Heart right ventricle (tissue), 16 donors: ENCODE results near the gene DNAJC4. TPM values are rescaled to one million over a fixed set of nuclear protein-coding genes. Genes with fewer than 3 reads are reported as not detected.

Experiments used
- ATAC-seq, 8 donors: fragments of 200-7000 bp; cut with Tn5 transposase; one replicate each; pipeline ENCODE4 v1.9.1; 2020; ENCODE audit warnings: mild to moderate bottlenecking in 8 of 8, moderate library complexity in 8 of 8, moderate number of reproducible peaks in 1 of 8
- DNase-seq, 2 donors: peaks; one replicate each; pipeline ENCODE4 v3.0.0-alpha.2; 2020
- H3K27ac ChIP-seq, 10 donors: fragments of 200-600 bp; sonication (generic) in 2 of 10; one replicate each; pipeline versions ENCODE4 v1.5.0 to v1.8.0; 2020 to 2022; ENCODE audit warnings: mild to moderate bottlenecking in 3 of 10
- H3K27me3 ChIP-seq, 7 donors: fragments of 200-600 bp; one replicate each; pipeline ENCODE4 v1.8.0; 2021 to 2022; ENCODE audit warnings: mild to moderate bottlenecking in 2 of 7
- H3K36me3 ChIP-seq, 9 donors: fragments of 200-600 bp; sonication (generic) in 1 of 9; one replicate each; pipeline versions ENCODE4 v1.5.0 to v1.8.0; 2020 to 2022; ENCODE audit warnings: mild to moderate bottlenecking in 2 of 9
- H3K4me1 ChIP-seq, 9 donors: fragments of 200-600 bp; sonication (generic) in 1 of 9; one replicate each; pipeline versions ENCODE4 v1.5.0 to v1.8.0; 2020 to 2022; ENCODE audit warnings: mild to moderate bottlenecking in 4 of 9
- H3K4me3 ChIP-seq, 10 donors: fragments of 200-600 bp; sonication (generic) in 2 of 10; one replicate each; pipeline versions ENCODE4 v1.5.0 to v1.8.0; 2020 to 2022; ENCODE audit warnings: mild to moderate bottlenecking in 7 of 10, moderate library complexity in 2 of 10
- H3K9me3 ChIP-seq, 11 donors: fragments of 200-600 bp in 10 of 11; sonication (generic) in 2 of 11; one replicate each; pipeline versions ENCODE4 v1.5.0 to v1.8.0; 2013 to 2022; ENCODE audit warnings: mild to moderate bottlenecking in 2 of 11, control low read depth in 1 of 11, moderate library complexity in 1 of 11
- CTCF ChIP-seq, 9 donors: fragments of 200-600 bp; sonication (generic) in 2 of 9; IDR thresholded peaks; one replicate each; pipeline versions ENCODE4 v1.5.0 to v1.8.0; 2021 to 2022; ENCODE audit warnings: antibody characterized with exemption in 9 of 9, mild to moderate bottlenecking in 5 of 9, moderate library complexity in 1 of 9
- WGBS, 2 donors: extraction: QIAGEN DNeasy Blood & Tissue Kit; methylation state at CpG; one replicate each; pipeline ENCODE4 v1.1.7; 2013; ENCODE audit warnings: inconsistent platforms in 1 of 2; 5-methylcytosine and 5-hydroxymethylcytosine counted together
- intact Hi-C, 10 donors: fragments of 100-400 bp; cut with DNase I; formaldehyde crosslinking; loops; one replicate each; pipeline versions ENCODE4 v1.11.1 to v1.14.2; 2022
- polyA plus RNA-seq, 2 donors: library from polyadenylated mRNA; stranded (reverse); fragments of 200-250 nt; gene quantifications; one replicate each; pipeline ENCODE4 v1.2.3, GENCODE V29; 2013
- total RNA-seq, 10 donors: library from RNA; stranded (reverse); fragmentation: NEBNext Ultra II Directional in 3 of 10; extraction: Animal tissue kit (Norgen Biotek cat#: 25700) in 3 of 10; gene quantifications; one replicate each; pipeline versions ENCODE4 v1.2.1 to v1.2.4, GENCODE V29; 2021 to 2023
- donor health status: Arrhythmogenic right ventricular cardiomyopathy.
- donor health status: ischemic (EF 13 %, LVEDD 7.1; RV severe dilation, severe dysfunction).
- donor health status: healthy with polysubstance abuse.
- donor health status: DM: no; HTN: yes; CAD: no.
- donor health status: DM: no; HTN: no; CAD: no.
- donor health status: ischemic (EF 25% LVEDD 6.9; RV normal size, moderate dysfunction).
- donor health status: ischemic (EF 25% LVEDD 5.7; RV mildly dilated, moderate dysfunction).
- donor health status: healthy.
- donor health status: DM: yes; HTN: yes; CAD: no.
- donor health status: Ischemic cardiomyopathy.
- donor health status: ischemic (EF 35%, LVEDD 5.7; RV mildly dilated, moderate dysfunction).
- donor health status: nonischemic (EF 11% LVEDD 7.7; RV severe dilation, severe dysfunction).
- donor health status: DM: yes; HTN: yes; CAD: no.
- donor health status: PGD.
- donor health status: ischemic (EF 29% LVEDD 5.4; RV normal size, mild dysfunction).
- donor health status: nonischemic (EF 23%, LVEDD 6.1; RV moderate dilation, normal function).

DNAJC4 gene
- total and polyA plus RNA-seq, 12 donors: 46.6 to 173 (median 52.0) TPM

GRCh38 chr11:64255135-64256128 lies 25.1 kb downstream of the DNAJC4 start:
- peaks cover 0 to 36% (median 30%) of the 10 kb centered on the region in 9 donors for H3K4me1 ChIP-seq
- no peak for TF ChIP-seq CTCF (IDR thresholded peaks at IDR 0.05)
- H3K27ac ChIP-seq: no peak overlapping the region
- no peaks in the 10 kb centered on the region for H3K9me3 ChIP-seq
- H3K27me3 ChIP-seq: no peaks in the 10 kb centered on the region
- H3K4me3 ChIP-seq: no peak overlapping the region
- peaks cover 0 to 63% (median 25%) of the 10 kb centered on the region in 9 donors for H3K36me3 ChIP-seq
- 88 to 91% methylated on average over 35 of the region's 35 CpGs for WGBS, 2 donors
- DNase-seq (no peak), ATAC-seq (no peak)
- intact Hi-C loops: no loop called here

DNA sequence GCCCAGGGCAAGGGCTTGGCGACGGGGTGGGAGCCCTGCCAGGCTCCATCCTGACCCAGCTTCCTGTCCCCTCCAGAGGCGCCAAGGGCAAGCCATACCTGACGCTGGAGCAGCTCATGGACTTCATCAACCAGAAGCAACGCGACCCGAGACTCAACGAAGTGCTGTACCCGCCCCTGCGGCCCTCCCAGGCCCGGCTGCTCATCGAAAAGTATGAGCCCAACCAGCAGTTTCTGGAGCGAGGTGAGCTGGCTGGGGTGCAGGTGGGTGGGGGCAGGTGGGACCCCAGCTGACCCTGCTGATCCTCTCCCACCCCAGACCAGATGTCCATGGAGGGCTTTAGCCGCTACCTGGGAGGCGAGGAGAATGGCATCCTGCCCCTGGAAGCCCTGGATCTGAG lies 26.0 kb downstream of the DNAJC4 start:
- H3K36me3 ChIP-seq: peaks cover 0 to 72% (median 25%) of the 10 kb centered on the region in 9 donors
- DNase-seq: no peak
- H3K27ac ChIP-seq: no peak overlapping the region
- no peak for ATAC-seq
- H3K9me3 ChIP-seq: no peaks in the 10 kb centered on the region
- intact Hi-C loops: no loop called here
- H3K4me3 ChIP-seq: no peak overlapping the region
- TF ChIP-seq CTCF (IDR thresholded peaks at IDR 0.05): no peak
- H3K4me1 ChIP-seq: peaks cover 0 to 28% (median 23%) of the 10 kb centered on the region in 9 donors
- 81 to 90% methylated on average over 15 of the region's 15 CpGs for WGBS, 2 donors
- H3K27me3 ChIP-seq: no peaks in the 10 kb centered on the region

DNA sequence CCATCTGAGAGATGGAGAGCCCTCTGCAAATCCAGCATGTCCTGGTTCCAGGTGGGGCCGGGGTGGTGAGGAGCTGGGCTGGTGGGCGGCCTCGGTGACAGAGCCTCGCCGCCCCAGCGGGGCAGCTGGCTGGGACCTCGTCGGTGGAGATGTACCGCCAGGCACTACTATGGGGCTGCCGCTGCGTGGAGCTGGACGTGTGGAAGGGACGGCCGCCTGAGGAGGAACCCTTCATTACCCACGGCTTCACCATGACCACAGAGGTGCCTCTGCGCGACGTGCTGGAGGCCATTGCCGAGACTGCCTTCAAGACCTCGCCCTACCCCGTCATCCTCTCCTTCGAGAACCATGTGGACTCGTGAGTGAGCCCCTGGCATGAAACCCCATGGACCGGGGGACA lies 28.0 kb downstream of the DNAJC4 start:
- no peak for ATAC-seq
- intact Hi-C loops: no loop called here
- no peak for DNase-seq
- Histone ChIP-seq H3K36me3 (peaks cover 0 to 92% (median 40%) of the 10 kb centered on the region in 9 donors), H3K9me3 (no peaks in the 10 kb centered on the region), H3K4me3 (no peak overlapping the region), H3K4me1 (peaks cover 0 to 10% (median 8%) of the 10 kb centered on the region in 9 donors), H3K27ac (no peak overlapping the region), H3K27me3 (no peaks in the 10 kb centered on the region)
- no peak for TF ChIP-seq CTCF (IDR thresholded peaks at IDR 0.05)
- WGBS, 2 donors: 90 to 92% methylated on average over 21 to 24 of the region's 24 CpGs

DNA sequence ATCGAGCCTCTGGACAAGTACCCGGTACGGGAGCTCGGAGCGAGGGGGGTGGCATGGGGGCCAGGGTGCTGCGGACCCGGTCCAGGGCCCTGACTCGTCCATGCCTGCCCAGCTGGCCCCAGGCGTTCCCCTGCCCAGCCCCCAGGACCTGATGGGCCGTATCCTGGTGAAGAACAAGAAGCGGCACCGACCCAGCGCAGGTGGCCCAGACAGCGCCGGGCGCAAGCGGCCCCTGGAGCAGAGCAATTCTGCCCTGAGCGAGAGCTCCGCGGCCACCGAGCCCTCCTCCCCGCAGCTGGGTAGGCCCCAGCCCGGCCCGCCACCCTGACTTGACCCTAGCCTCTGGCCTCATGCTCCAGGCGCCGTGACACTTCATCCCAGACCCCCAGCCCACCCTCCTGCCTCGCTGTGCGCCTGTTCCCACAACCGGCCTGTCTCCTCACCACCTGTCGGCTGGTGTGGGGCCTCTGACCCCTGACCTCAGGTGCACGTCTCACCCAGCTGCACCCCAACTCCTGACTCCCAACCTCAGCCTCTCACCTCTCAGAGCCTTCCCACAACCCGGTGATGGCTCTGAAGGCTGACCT lies 28.7 kb downstream of the DNAJC4 start:
- Histone ChIP-seq H3K9me3 (no peaks in the 10 kb centered on the region), H3K4me1 (peaks cover 0 to 3% (median under 1%) of the 10 kb centered on the region in 9 donors), H3K36me3 (peaks cover 0 to 99% (median 40%) of the 10 kb centered on the region in 9 donors), H3K4me3 (no peak overlapping the region), H3K27me3 (no peaks in the 10 kb centered on the region), H3K27ac (no peak overlapping the region)
- WGBS, 2 donors: 92 to 94% methylated on average over 31 to 32 of the region's 32 CpGs
- no peak for ATAC-seq
- TF ChIP-seq CTCF (IDR thresholded peaks at IDR 0.05): no peak
- intact Hi-C loops: no loop called here
- no peak for DNase-seq
